ENCODE measurements around the gene ATL1. TPM values are rescaled to one million over a fixed set of nuclear protein-coding genes. Genes with fewer than 3 reads are reported as not detected.

Gene ATL1
- total and polyA plus RNA-seq, 4 donors, result 2.0 to 8.7 (median 4.7) TPM

- Histone ChIP-seq H3K9ac (ENCODE audit: insufficient read depth in 1 of 2, low read length in 2 of 2) (no peak overlapping the region), H3K27ac (ENCODE audit: low read depth in 1 of 2, low read length in 1 of 2) (no peak overlapping the region), H3K9me3 (ENCODE audit: control insufficient read depth in 4 of 4, insufficient read depth in 3 of 4, low read length in 3 of 4) (no peaks in the 10 kb centered on the region), H3K27me3 (ENCODE audit: control insufficient read depth in 3 of 3, insufficient read depth in 3 of 3, low read length in 2 of 3) (no peaks in the 10 kb centered on the region), H3K36me3 (ENCODE audit: control insufficient read depth in 4 of 4, insufficient read depth in 4 of 4, low read length in 4 of 4) (no peaks in the 10 kb centered on the region), H3K4me3 (no peak overlapping the region), H3K4me1 (ENCODE audit: control insufficient read depth in 5 of 5, insufficient read depth in 5 of 5, low read length in 5 of 5) (peaks cover 0 to 8% (median 0%) of the 10 kb centered on the region in 5 donors)
- DNase-seq (no peak), ATAC-seq (ENCODE audit: insufficient read depth, low FRiP score) (no peak)
- WGBS, 2 donors, result 15 to 16% methylated on average over 5 of the region's 5 CpGs
- no peak for TF ChIP-seq CTCF (IDR thresholded peaks at IDR 0.05; ENCODE audit: control extremely low read depth, extremely low read depth)
These were observed 117.7 kb downstream of the ATL1 start for GRCh38 chr14:50677527-50678063.

GRCh38 chr14:50678163-50678562 lies 118.2 kb downstream of the ATL1 start:
- Histone ChIP-seq H3K4me3 (no peak overlapping the region), H3K9me3 (ENCODE audit: control insufficient read depth in 4 of 4, insufficient read depth in 3 of 4, low read length in 3 of 4) (no peaks in the 10 kb centered on the region), H3K36me3 (ENCODE audit: control insufficient read depth in 4 of 4, insufficient read depth in 4 of 4, low read length in 4 of 4) (no peaks in the 10 kb centered on the region), H3K9ac (ENCODE audit: insufficient read depth in 1 of 2, low read length in 2 of 2) (no peak overlapping the region), H3K27ac (ENCODE audit: low read depth in 1 of 2, low read length in 1 of 2) (no peak overlapping the region), H3K27me3 (ENCODE audit: control insufficient read depth in 3 of 3, insufficient read depth in 3 of 3, low read length in 2 of 3) (no peaks in the 10 kb centered on the region), H3K4me1 (ENCODE audit: control insufficient read depth in 5 of 5, insufficient read depth in 5 of 5, low read length in 5 of 5) (peaks cover 0 to 8% (median 0%) of the 10 kb centered on the region in 5 donors)
- no peak for TF ChIP-seq CTCF (IDR thresholded peaks at IDR 0.05; ENCODE audit: control extremely low read depth, extremely low read depth)
- ATAC-seq (ENCODE audit: insufficient read depth, low FRiP score) (no peak), DNase-seq (no peak)
- 69 to 72% methylated on average over 5 of the region's 5 CpGs for WGBS, 2 donors

- DNase-seq, result no peak
- no peak for ATAC-seq (ENCODE audit: insufficient read depth, low FRiP score)
These were observed 119.7 kb downstream of the ATL1 start for GRCh38 chr14:50679674-50680073.

More at GRCh38 chr14:50679674-50680073, 119.7 kb downstream of the ATL1 start:
- Histone ChIP-seq H3K4me1 (ENCODE audit: control insufficient read depth in 5 of 5, insufficient read depth in 5 of 5, low read length in 5 of 5) (peaks cover 0 to 8% (median 0%) of the 10 kb centered on the region in 5 donors), H3K9ac (ENCODE audit: insufficient read depth in 1 of 2, low read length in 2 of 2) (no peak overlapping the region), H3K27me3 (ENCODE audit: control insufficient read depth in 3 of 3, insufficient read depth in 3 of 3, low read length in 2 of 3) (no peaks in the 10 kb centered on the region), H3K27ac (ENCODE audit: low read depth in 1 of 2, low read length in 1 of 2) (no peak overlapping the region), H3K36me3 (ENCODE audit: control insufficient read depth in 4 of 4, insufficient read depth in 4 of 4, low read length in 4 of 4) (no peaks in the 10 kb centered on the region), H3K9me3 (ENCODE audit: control insufficient read depth in 4 of 4, insufficient read depth in 3 of 4, low read length in 3 of 4) (no peaks in the 10 kb centered on the region), H3K4me3 (no peak overlapping the region)
- no peak for TF ChIP-seq CTCF (IDR thresholded peaks at IDR 0.05; ENCODE audit: control extremely low read depth, extremely low read depth)

Small RNA genes lying within 50 kb of the gene (small RNA-seq; reads per million reads assigned to genes)
- gene RN7SL452P (ENCODE audit: low replicate concordance) (not detected), gene SNRPGP1 (ENCODE audit: low replicate concordance) (not detected)

Other genes with a start within 250 kb of the ATL1 start
- 1 to 10 TPM; 4.6 to 7.0 TPM for gene L2HGDH, start 247.9 kb upstream of the ATL1 start, total RNA-seq
- 1 to 10 TPM; 1.5 to 2.9 TPM for gene L2HGDH, start 247.9 kb upstream of the ATL1 start, polyA plus RNA-seq
- gene DMAC2L, start 247.8 kb upstream of the ATL1 start, total RNA-seq, result 10 to 100 TPM in 1 of 2 donors, 1 to 10 TPM in 1; 9.9 to 19.0 TPM
- gene DMAC2L, start 247.8 kb upstream of the ATL1 start, polyA plus RNA-seq, result 10 to 100 TPM; 16.9 to 21.7 TPM
- 10 to 100 TPM; 26.6 to 28.2 TPM for gene CDKL1, start 163.3 kb upstream of the ATL1 start, total RNA-seq
- gene CDKL1, start 163.3 kb upstream of the ATL1 start, polyA plus RNA-seq, result 1 to 10 TPM; 3.8 to 6.0 TPM
- 100 to 1,000 TPM in 1 of 2 donors, 10 to 100 TPM in 1; 40.9 to 105 TPM for gene MAP4K5, start 27.6 kb upstream of the ATL1 start, total RNA-seq
- 10 to 100 TPM; 12.4 to 19.5 TPM for gene MAP4K5, start 27.6 kb upstream of the ATL1 start, polyA plus RNA-seq
- gene SAV1, start 108.2 kb downstream of the ATL1 start, total RNA-seq, result 10 to 100 TPM; 31.1 to 76.1 TPM
- gene SAV1, start 108.2 kb downstream of the ATL1 start, polyA plus RNA-seq, result 10 to 100 TPM; 17.9 to 27.5 TPM